Nasal cavity respiratory epithelium epithelial cell of viscerocranial mucosa (primary cell): Measurements from ENCODE around the gene ZNF383. TPM values are rescaled to one million over a fixed set of nuclear protein-coding genes. Genes with fewer than 3 reads are reported as not detected.

Source experiments
- total RNA-seq: library from RNA; depleted of rRNA; stranded (reverse); fragments of >200 nt; gene quantifications from 2 replicates; pipeline ENCODE4 v1.2.3, GENCODE V29; 2014

The ZNF383 gene
- 10.9 and 11.5 TPM in 2 replicates for total RNA-seq

GRCh38 chr19:37217775-37218591 lies at the start of gene ZNF383:
ZNF383 (plus strand) TSS chr19:37218214; CDS start chr19:37230454, 12,240 bp downstream.

DNA sequence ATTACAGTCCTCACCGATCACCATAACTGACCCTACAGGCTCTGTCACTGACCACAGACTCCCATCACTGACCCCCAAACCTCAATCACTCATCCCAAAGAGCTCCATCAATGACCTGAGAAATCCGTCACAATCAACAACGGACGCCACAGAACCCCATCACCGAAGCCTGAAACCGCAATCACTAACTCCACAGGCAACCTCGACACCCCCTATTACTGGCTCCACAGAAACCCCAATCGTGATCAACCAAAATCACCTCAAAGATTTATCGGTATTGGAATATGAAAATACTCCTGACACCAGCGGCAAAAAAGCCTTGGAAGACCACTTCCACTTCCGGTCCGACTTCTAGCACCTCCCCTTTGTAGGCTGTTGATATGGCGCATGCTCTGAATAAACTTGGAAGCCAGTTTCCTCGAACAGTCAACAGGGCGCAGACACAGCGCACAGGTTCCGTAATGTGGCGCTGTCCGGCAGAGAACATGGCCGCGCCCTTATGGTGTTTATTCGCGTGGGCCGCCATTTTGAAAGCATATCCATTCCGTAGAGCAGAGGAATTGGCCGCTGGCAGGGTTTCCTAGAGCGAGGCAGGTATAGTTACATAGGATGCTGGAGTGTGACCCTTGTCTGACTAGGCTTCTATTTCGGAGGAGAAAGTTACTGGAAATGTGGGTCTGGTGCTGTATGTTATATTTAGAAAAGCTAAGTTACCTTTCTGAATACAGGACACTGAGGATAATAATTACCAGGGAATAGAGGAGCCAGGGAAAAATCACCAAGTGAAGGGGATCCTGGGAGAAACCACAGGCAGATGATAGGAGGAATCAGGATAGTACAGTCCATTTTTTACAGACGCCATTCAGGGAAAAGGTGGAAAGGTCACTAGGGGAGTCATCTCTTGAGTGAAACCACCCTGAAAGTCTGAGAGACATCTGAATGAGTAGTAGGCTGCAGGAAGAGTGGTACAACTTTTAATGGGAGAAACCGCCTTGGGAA lies 45.3 kb upstream of the ZNF383 start, which contains the start of gene ZNF585A:
Gene ZNF585A, minus strand, starts transcription at position 328 of the 999 bp plus-strand sequence. CDS start 2,785 bp downstream, outside the sequence.

Other genes with a start within 250 kb of the ZNF383 start
- gene ZNF420, start 139.8 kb upstream of the ZNF383 start, total RNA-seq, result 7.9 and 14.7 TPM in 2 replicates
- gene ZNF585A, start 45.5 kb upstream of the ZNF383 start, total RNA-seq, result 7.9 and 11.5 TPM in 2 replicates
- 10.6 and 26.0 TPM in 2 replicates for gene ZNF585B, start 7.7 kb upstream of the ZNF383 start, total RNA-seq
- 4.1 and 6.6 TPM in 2 replicates for gene ZNF527, start 152.9 kb downstream of the ZNF383 start, total RNA-seq
- gene ZNF569, start 249.2 kb downstream of the ZNF383 start, total RNA-seq, result 5.1 and 6.2 TPM in 2 replicates